ENCODE data around the gene ETNPPL. TPM values are rescaled to one million over a fixed set of nuclear protein-coding genes. Genes with fewer than 3 reads are reported as not detected.
A peak's percentile ranks its signal among the peaks of the same experiment; 100 is the strongest.

The ETNPPL gene
- total RNA-seq, 1 experiment from 2014 or later, result not detected

DNA sequence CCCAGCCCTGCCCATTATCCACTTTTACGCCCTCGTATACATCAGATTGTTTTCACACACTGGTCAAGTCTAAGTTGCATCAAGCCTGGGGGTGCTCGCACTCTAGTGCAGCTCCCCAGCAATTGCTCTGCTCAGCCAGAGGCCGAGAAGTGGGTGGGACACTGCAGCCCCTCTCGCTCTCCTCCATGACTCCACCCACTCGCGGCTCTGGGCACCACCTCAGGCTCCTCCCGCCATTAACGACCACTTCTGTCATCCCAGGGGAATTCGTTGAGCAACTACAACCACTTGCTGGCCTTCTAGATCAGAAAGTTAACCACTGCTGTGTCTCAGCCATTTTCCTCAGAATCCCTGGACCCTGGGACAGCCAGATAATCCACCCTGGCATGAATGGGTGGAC lies 53.6 kb downstream of the ETNPPL start:
- no peak for DNase-seq (ENCODE audit: low read depth)
- in situ Hi-C loops (cut with HindIII; ENCODE audit: low pct_unique_long_range_greater_than_20kb, low sequenced_read_pairs), result no loop called here

DNA sequence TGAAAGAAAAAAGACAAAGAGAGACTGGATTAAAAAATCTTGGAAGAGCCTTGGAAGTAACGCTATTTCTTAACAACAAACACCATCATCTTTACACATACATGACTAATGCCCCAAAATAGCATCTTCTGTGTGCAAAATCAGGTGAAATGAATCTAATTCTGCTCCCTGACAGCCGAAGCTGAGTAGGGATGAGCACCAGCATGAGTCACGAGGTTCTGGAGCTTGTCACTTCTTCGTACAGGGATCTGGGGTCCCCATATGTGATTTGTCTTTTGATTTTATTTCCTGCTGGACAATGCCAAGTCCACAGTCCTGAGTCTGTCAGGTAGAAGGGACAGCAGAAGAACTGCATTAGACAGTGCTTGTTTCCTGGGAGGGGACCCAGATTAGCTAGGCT lies 56.6 kb downstream of the ETNPPL start:
- no peak for DNase-seq (ENCODE audit: low read depth)
- in situ Hi-C loops (cut with HindIII; ENCODE audit: low pct_unique_long_range_greater_than_20kb, low sequenced_read_pairs), result no loop called here

DNA sequence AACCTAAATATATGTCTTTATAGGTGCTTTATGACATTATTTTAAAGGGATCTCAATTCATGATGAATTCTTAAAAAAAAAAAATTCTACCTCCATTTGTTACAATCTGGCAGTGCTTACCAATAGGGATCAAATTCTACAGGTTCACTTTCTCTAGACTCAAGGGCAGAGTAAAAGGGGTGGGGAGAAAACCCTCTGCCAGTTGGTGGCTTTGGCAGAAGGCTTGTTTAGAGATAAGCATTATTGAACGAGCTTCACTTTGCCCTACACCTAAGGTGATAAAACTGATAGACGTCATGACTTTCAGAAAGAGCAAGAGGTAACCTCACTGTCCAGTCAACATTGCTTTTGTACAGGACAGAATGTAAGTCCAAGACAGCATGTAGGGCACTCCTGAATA lies 58.9 kb downstream of the ETNPPL start:
- DNase-seq (ENCODE audit: low read depth), result no peak
- in situ Hi-C loops (cut with HindIII; ENCODE audit: low pct_unique_long_range_greater_than_20kb, low sequenced_read_pairs), result no loop called here

DNA sequence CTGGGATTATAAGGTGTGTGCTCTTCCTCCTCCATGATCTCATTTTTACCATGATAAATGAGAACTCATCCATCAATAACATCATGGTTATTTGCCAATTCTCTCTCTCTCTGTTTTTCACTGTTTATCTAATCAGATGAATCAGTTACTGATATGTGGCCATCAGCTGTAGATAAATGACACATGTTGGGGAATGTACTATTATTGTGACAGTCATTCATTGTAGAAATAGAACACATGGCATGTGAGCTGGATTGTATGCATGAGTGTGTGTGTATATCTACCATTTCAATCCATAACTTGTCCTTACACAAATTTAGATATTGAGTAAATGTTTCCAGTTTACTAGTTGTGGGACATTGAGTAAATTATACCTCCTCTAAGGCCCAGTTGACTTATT lies 59.5 kb downstream of the ETNPPL start:
- in situ Hi-C loops (cut with HindIII; ENCODE audit: low pct_unique_long_range_greater_than_20kb, low sequenced_read_pairs), result no loop called here
- no peak for DNase-seq (ENCODE audit: low read depth)

DNA sequence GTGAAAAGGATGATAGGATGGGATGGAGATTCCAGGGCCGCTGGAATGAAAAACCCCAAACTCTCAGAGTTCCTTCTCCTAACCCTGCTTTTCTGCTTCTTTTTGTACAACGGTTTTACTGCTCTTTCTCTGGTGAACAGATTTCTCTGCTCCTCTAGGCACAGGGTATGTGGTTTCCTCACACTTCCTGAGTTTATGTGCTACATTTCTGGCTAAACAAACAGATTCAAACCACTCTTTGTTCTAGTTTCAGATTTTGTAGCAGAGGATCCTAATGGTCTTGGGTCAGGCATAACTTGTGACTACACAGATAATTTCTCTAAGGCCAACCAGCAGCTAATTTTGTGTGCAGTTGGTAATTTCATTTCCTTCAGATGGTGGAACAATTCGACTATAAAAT lies 59.9 kb downstream of the ETNPPL start:
- in situ Hi-C loops (cut with HindIII; ENCODE audit: low pct_unique_long_range_greater_than_20kb, low sequenced_read_pairs), result no loop called here
- no peak for DNase-seq (ENCODE audit: low read depth)

DNA sequence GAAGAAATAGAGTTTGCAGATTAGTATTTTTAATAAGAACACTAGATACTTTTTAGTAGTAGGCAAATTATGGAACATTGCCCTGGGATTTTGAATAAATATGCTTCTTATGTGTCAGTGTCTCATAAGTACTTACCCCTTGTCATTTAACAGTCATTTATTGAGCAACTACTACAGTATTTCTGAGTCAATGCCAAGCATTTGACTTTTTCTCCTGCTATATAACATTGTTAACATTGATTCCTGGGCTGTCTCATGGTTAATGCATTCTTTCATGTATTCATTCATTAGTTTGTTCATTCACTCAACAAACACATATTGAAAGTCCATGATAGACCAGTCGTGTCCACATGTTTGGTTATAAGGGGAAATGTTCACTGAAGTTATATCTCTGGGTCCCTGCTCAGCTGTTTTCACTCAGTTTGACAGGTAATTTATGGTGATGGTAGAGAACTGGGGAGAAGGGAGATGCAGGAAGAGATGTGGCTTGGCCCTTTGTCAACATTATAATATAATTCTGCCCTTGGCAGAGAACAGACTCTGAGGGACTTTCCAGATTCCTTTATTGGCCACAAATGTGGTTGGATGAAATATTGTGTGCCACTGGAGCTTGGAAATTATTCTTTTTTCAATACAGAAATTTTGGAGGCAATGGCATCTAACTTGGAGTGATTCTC lies 62.6 kb downstream of the ETNPPL start:
- in situ Hi-C loops (cut with HindIII; ENCODE audit: low pct_unique_long_range_greater_than_20kb, low sequenced_read_pairs), result no loop called here
- peak; percentile 1 for DNase-seq (ENCODE audit: low read depth)

- in situ Hi-C loops (cut with HindIII; ENCODE audit: low pct_unique_long_range_greater_than_20kb, low sequenced_read_pairs), result no loop called here
- no peak for DNase-seq (ENCODE audit: low read depth)
Measured at GRCh38 chr4:108696160-108696559, 66.7 kb downstream of the ETNPPL start.

GRCh38 chr4:108695062-108695461 lies 67.8 kb downstream of the ETNPPL start:
- in situ Hi-C loops (cut with HindIII; ENCODE audit: low pct_unique_long_range_greater_than_20kb, low sequenced_read_pairs), result no loop called here
- DNase-seq (ENCODE audit: low read depth), result no peak

DNA sequence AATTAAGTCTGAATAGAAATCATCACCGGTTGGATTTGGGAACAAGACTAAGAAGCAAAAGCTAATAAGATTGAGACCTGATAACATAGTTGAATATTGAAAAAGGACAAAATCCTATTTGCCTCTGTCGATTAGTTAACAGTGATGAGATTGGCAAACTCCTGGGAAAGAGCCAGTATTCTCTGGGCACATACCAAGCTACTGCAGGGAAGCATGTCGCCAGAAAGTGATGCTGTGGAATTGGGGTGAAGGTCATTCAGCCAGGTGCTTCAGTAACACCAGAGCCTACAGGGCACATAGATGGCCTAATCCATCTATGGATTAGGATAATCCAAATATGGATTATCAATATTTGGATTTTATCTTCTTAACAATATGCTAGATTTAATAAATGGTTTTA lies 68.4 kb downstream of the ETNPPL start:
- no peak for DNase-seq (ENCODE audit: low read depth)
- in situ Hi-C loops (cut with HindIII; ENCODE audit: low pct_unique_long_range_greater_than_20kb, low sequenced_read_pairs), result no loop called here

DNA sequence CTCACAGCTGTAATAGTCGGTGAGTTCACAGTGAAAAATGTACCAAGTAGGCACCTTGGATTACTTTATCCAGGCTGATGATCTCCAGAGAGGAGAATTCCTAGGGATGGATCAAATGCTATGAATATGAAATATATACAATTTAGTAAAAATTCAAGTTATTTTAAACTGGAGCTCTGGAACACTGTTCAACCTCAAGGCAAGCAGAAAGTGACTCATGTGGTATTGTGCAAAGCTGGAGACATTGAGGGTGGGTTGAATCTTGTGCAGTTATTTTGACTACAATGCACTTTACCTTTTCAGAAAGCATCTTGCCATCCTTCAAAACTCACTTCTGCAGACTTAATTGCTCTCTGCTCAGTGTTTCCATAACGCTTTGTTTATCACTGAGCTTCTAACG lies 69.0 kb downstream of the ETNPPL start:
- in situ Hi-C loops (cut with HindIII; ENCODE audit: low pct_unique_long_range_greater_than_20kb, low sequenced_read_pairs), result no loop called here
- no peak for DNase-seq (ENCODE audit: low read depth)

DNA sequence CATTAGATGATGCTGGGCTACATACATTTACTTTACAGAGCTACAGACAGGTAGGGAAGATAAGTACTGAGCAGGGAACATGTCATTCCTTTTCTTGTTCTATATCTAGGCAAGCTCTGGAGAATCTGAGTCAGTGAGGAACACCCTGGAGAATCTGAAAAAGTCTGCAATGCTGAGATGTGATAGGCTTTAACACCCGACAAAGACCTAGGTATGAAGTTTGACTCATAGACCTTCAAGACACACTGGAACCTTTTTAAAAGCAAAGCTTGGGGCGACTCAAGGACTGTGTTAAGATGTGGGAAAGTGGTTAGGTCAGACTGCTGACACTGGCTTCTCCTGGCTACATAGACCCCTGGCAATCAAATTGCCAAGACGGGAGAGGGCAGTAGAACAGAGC lies 69.6 kb downstream of the ETNPPL start:
- in situ Hi-C loops (cut with HindIII; ENCODE audit: low pct_unique_long_range_greater_than_20kb, low sequenced_read_pairs), result no loop called here

More for the DNA sequence above, 69.6 kb downstream of the ETNPPL start:
- no peak for DNase-seq (ENCODE audit: low read depth)

Other genes starting within 250 kb of the ETNPPL start
- 531 and 954 TPM in 2 replicates for gene RPL34, start 142.5 kb downstream of the ETNPPL start, total RNA-seq (2014; rRNA removed; shearing (Covaris generic); ENCODE audit: low replicate concordance)
- 72.8 and 85.6 TPM in 2 replicates for gene OSTC, start 112.5 kb downstream of the ETNPPL start, total RNA-seq (2014; rRNA removed; shearing (Covaris generic); ENCODE audit: low replicate concordance)